Heart left ventricle (tissue), 16 donors: ENCODE measurements around the gene XPO1. TPM values are rescaled to one million over a fixed set of nuclear protein-coding genes. Genes with fewer than 3 reads are reported as not detected.
A peak's percentile ranks its signal among the peaks of the same experiment; 100 is the strongest.
"Not testable (repeated sequence)": the region's sequence is repeated elsewhere in the genome, so short reads cannot be mapped to it uniquely, and the experiment has no call there.

Experiments
- ATAC-seq, 4 donors: fragments of 200-7000 bp; cut with Tn5 transposase; one replicate each; pipeline ENCODE4 v1.9.1; 2020 to 2022; ENCODE audit warnings: moderate library complexity in 4 of 4, mild to moderate bottlenecking in 3 of 4, moderate number of reproducible peaks in 1 of 4
- DNase-seq, 5 donors: peaks; one replicate each; pipeline ENCODE4 v3.0.0-alpha.2; 2020
- H3K27ac ChIP-seq, 12 donors: fragments of 200-600 bp; sonication (generic) in 4 of 12; one replicate each; pipeline versions ENCODE4 v1.5.0 to v1.8.0; 2016 to 2022; ENCODE audit warnings: mild to moderate bottlenecking in 2 of 12
- H3K27me3 ChIP-seq, 9 donors: fragments of 200-600 bp; sonication (generic) in 2 of 9; one replicate each; pipeline versions ENCODE4 v1.5.1 to v1.8.0; 2016 to 2022; ENCODE audit warnings: mild to moderate bottlenecking in 3 of 9
- H3K36me3 ChIP-seq, 9 donors: fragments of 200-600 bp; sonication (generic) in 2 of 9; one replicate each; pipeline versions ENCODE4 v1.5.0 to v1.8.0; 2018 to 2022; ENCODE audit warnings: mild to moderate bottlenecking in 2 of 9
- H3K4me1 ChIP-seq, 12 donors: fragments of 200-600 bp; sonication (generic) in 4 of 12; one replicate each; pipeline versions ENCODE4 v1.5.0 to v1.8.0; 2016 to 2022; ENCODE audit warnings: mild to moderate bottlenecking in 3 of 12
- H3K4me3 ChIP-seq, 12 donors: fragments of 200-600 bp; sonication (generic) in 4 of 12; one replicate each; pipeline versions ENCODE4 v1.5.0 to v1.8.0; 2017 to 2022; ENCODE audit warnings: mild to moderate bottlenecking in 9 of 12, moderate library complexity in 4 of 12
- H3K9me3 ChIP-seq, 12 donors: fragments of 200-600 bp; sonication (generic) in 4 of 12; one replicate each; pipeline versions ENCODE4 v1.5.0 to v1.8.0; 2016 to 2022; ENCODE audit warnings: mild to moderate bottlenecking in 1 of 12
- CTCF ChIP-seq, 12 donors: fragments of 200-600 bp; sonication (generic) in 4 of 12; IDR thresholded peaks; one replicate each; pipeline versions ENCODE4 v1.5.0 to v1.8.0; 2018 to 2022; ENCODE audit warnings: antibody characterized with exemption in 12 of 12, mild to moderate bottlenecking in 5 of 12
- POLR2A ChIP-seq, 2 donors: fragments of 450-650 bp; IDR thresholded peaks; one replicate each; pipeline ENCODE4 v1.6.1; 2017; ENCODE audit warnings: antibody characterized with exemption in 2 of 2, mild to moderate bottlenecking in 2 of 2, moderate library complexity in 2 of 2
- WGBS, 4 donors: extraction: QIAGEN DNeasy Blood & Tissue Kit in 2 of 4; methylation state at CpG; one replicate each; pipeline versions ENCODE4 v1.1.5 to v1.1.7; 2013 to 2018; 5-methylcytosine and 5-hydroxymethylcytosine counted together
- intact Hi-C, 10 donors: fragments of 100-400 bp; cut with DNase I; formaldehyde crosslinking; loops; one replicate each; pipeline versions ENCODE4 v1.11.1 to v1.14.2; 2022
- long read RNA-seq, 3 donors: library from polyadenylated mRNA; unstranded; transcript quantifications; one replicate each; pipeline ENCODE4 v2.0.0, GENCODE V29; 2020 to 2021
- polyA plus RNA-seq, 2 donors: library from polyadenylated mRNA; stranded (reverse); fragments of 200-250 nt; gene quantifications; one replicate each; pipeline ENCODE4 v1.2.3, GENCODE V29; 2013
- total RNA-seq, 9 donors: library from RNA; depleted of rRNA in 2 of 9; stranded (reverse); fragments of >200 nt in 2 of 9; fragmentation: NEBNext Ultra II Directional in 3 of 9; extraction: Animal tissue kit (Norgen Biotek cat#: 25700) in 3 of 9; gene quantifications; one replicate each; pipeline versions ENCODE4 v1.1.0 to v1.2.4, GENCODE V29; 2016 to 2023
- donor health status: ischemic (EF 13 %, LVEDD 7.1; RV severe dilation, severe dysfunction).
- donor health status: healthy with polysubstance abuse.
- donor health status: DM: no; HTN: yes; CAD: no.
- donor health status: DM: no; HTN: no; CAD: no.
- donor health status: ischemic (EF 25% LVEDD 6.9; RV normal size, moderate dysfunction).
- donor health status: ischemic (EF 25% LVEDD 5.7; RV mildly dilated, moderate dysfunction).
- donor health status: healthy.
- donor health status: DM: yes; HTN: yes; CAD: no.
- donor health status: ischemic (EF 35%, LVEDD 5.7; RV mildly dilated, moderate dysfunction).
- donor health status: nonischemic (EF 11% LVEDD 7.7; RV severe dilation, severe dysfunction).
- donor health status: DM: yes; HTN: yes; CAD: no.
- donor health status: PGD.
- donor health status: ischemic (EF 29% LVEDD 5.4; RV normal size, mild dysfunction).
- donor health status: nonischemic (EF 23%, LVEDD 6.1; RV moderate dilation, normal function).

XPO1 gene, protein sequence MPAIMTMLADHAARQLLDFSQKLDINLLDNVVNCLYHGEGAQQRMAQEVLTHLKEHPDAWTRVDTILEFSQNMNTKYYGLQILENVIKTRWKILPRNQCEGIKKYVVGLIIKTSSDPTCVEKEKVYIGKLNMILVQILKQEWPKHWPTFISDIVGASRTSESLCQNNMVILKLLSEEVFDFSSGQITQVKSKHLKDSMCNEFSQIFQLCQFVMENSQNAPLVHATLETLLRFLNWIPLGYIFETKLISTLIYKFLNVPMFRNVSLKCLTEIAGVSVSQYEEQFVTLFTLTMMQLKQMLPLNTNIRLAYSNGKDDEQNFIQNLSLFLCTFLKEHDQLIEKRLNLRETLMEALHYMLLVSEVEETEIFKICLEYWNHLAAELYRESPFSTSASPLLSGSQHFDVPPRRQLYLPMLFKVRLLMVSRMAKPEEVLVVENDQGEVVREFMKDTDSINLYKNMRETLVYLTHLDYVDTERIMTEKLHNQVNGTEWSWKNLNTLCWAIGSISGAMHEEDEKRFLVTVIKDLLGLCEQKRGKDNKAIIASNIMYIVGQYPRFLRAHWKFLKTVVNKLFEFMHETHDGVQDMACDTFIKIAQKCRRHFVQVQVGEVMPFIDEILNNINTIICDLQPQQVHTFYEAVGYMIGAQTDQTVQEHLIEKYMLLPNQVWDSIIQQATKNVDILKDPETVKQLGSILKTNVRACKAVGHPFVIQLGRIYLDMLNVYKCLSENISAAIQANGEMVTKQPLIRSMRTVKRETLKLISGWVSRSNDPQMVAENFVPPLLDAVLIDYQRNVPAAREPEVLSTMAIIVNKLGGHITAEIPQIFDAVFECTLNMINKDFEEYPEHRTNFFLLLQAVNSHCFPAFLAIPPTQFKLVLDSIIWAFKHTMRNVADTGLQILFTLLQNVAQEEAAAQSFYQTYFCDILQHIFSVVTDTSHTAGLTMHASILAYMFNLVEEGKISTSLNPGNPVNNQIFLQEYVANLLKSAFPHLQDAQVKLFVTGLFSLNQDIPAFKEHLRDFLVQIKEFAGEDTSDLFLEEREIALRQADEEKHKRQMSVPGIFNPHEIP (N-terminal part only)
- total RNA-seq, result 10 to 100 TPM; 39.2 to 89.5 (median 74.6) TPM
- 100 to 1,000 TPM in 1 of 2 donors, 10 to 100 TPM in 1; 31.1 to 110 TPM for polyA plus RNA-seq
- long read RNA-seq, donor 1, full-length matches to known transcripts, result 65 of 84 reads
- long read RNA-seq, donor 1, partial matches to known transcripts, result 5 of 84 reads
- long read RNA-seq, donor 1, other reads (novel, unspliced or antisense), result 14 of 84 reads
- long read RNA-seq, donor 2, full-length matches to known transcripts, result 59 of 86 reads
- long read RNA-seq, donor 2, partial matches to known transcripts, result 18 of 86 reads
- long read RNA-seq, donor 2, other reads (novel, unspliced or antisense), result 9 of 86 reads
- long read RNA-seq, donor 3, full-length matches to known transcripts, result 135 of 184 reads
- long read RNA-seq, donor 3, partial matches to known transcripts, result 19 of 184 reads
- long read RNA-seq, donor 3, other reads (novel, unspliced or antisense), result 30 of 184 reads

GRCh38 chr2:61538200-61538919 is at the start of gene XPO1:
TSS of gene XPO1 (minus strand) at chr2:61538356. CDS start at chr2:61533897, 4,459 bp downstream.
- Histone ChIP-seq H3K27ac (peak within 1 kb of the TSS; percentile 83 to 98 (median 93)), H3K27me3 (no peaks in the 10 kb centered on the region), H3K4me1 (peaks cover 4 to 35% (median 26%) of the 10 kb centered on the region in 12 donors), H3K9me3 (no peaks in the 10 kb centered on the region), H3K4me3 (peak within 1 kb of the TSS; percentile 60 to 90 (median 78)), H3K36me3 (no peaks in the 10 kb centered on the region)
- WGBS, 4 donors, result 0 to 1% (median 1%) methylated on average over 47 to 65 of the region's 65 CpGs
- TF ChIP-seq CTCF (IDR thresholded peaks at IDR 0.05), result no peak
- TF ChIP-seq POLR2A (IDR thresholded peaks at IDR 0.05), result peak in 1 of 2 donors; percentile 68
- ATAC-seq, result peak; percentile 93 to 96 (median 96)
- peak; percentile 99 to 100 (median 100) for DNase-seq
- intact Hi-C loops, result loop anchor here in 8 of 10 donors (1.0 to 10.0 kb wide), 17 partner anchors 66 to 316 kb away; partner anchors contain the start of genes FAM161A (in 2 of the 8) and USP34 (in 1 of the 8)

GRCh38 chr2:61586928-61587327 is 48.8 kb upstream of the XPO1 start:
- H3K27ac ChIP-seq, H3K4me1 ChIP-seq, H3K9me3 ChIP-seq, DNase-seq, ATAC-seq, H3K4me3 ChIP-seq, H3K27me3 ChIP-seq, intact Hi-C loops, H3K36me3 ChIP-seq: not testable (repeated sequence)
- 77 to 96% (median 92%) methylated on average over 5 of the region's 5 CpGs for WGBS, 4 donors

DNA sequence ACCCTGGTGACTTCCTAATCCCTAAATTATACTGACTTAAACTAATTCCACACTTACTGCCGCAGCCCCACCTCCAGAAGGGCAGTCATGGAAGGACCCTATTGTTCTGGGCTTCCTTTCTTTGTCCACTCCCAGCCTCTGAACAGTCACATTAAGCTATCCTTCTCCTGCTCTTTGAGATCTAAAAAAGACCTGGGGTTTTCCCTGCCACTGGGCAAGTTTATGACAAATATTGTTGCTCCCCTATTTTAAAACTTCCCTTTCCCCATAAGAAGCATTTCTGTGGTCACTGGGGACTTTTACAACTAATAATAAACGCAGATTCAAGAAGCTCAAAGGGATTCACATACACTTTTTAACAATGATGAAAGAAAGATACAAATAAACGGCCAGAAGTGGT is 47.2 kb upstream of the XPO1 start:
- TF ChIP-seq CTCF (IDR thresholded peaks at IDR 0.05) (no peak), POLR2A (IDR thresholded peaks at IDR 0.05) (no peak)
- H3K4me3 ChIP-seq, result no peak overlapping the region
- peak overlapping the region in 8 of 12 donors; percentile 8 to 72 (median 63) for H3K27ac ChIP-seq
- ATAC-seq (peak in 3 of 4 donors; percentile 68 to 90 (median 70)), DNase-seq (peak in 2 of 5 donors; percentile 30 to 38)
- no peaks in the 10 kb centered on the region for H3K27me3 ChIP-seq
- H3K36me3 ChIP-seq, result no peaks in the 10 kb centered on the region
- H3K4me1 ChIP-seq, result peaks cover 0 to 8% (median 0%) of the 10 kb centered on the region in 12 donors
- no peaks in the 10 kb centered on the region for H3K9me3 ChIP-seq
- intact Hi-C loops, result no loop called here
- 41 to 52% (median 44%) methylated on average over 3 of the region's 3 CpGs for WGBS, 4 donors

- H3K4me3 ChIP-seq, H3K36me3 ChIP-seq, DNase-seq, H3K27me3 ChIP-seq, H3K4me1 ChIP-seq, ATAC-seq, H3K27ac ChIP-seq, intact Hi-C loops, H3K9me3 ChIP-seq: not testable (repeated sequence)
- 95 to 98% (median 96%) methylated on average over 9 of the region's 9 CpGs for WGBS, 4 donors
These were observed 46.2 kb upstream of the XPO1 start for GRCh38 chr2:61584368-61584767.
